WTC11 (cell line): ENCODE results near the gene NCMAP. TPM values are rescaled to one million over a fixed set of nuclear protein-coding genes. Genes with fewer than 3 reads are reported as not detected.

Source experiments
- ATAC-seq: fragments of 200-7000 bp; cut with Tn5 transposase; 2 replicates; pipeline ENCODE4 v1.10.0; 2021; ENCODE audit warnings: mild to moderate bottlenecking, moderate library complexity
- CTCF ChIA-PET: fragments of 300-600 bp; sonication (Branson Sonifier 250); formaldehyde crosslinking; loops from one replicate; lab custom pipeline; 2021; ENCODE audit warnings: antibody characterized with exemption; lab: Charles Lee
- POLR2A ChIA-PET: fragments of 350-600 bp; sonication (Branson Sonifier 250); formaldehyde crosslinking; loops from one replicate; lab custom pipeline; 2021; ENCODE audit warnings: antibody characterized with exemption; lab: Charles Lee
- DNase-seq: peaks from one replicate; pipeline ENCODE4 v3.0.0; 2021; ENCODE audit warnings: low spot score
- H3K27ac Mint-ChIP-seq: 2 replicates; pipeline ENCODE4 v1.8.0; 2021; ENCODE audit warnings: mixed read lengths
- H3K27me3 Mint-ChIP-seq: 2 replicates; pipeline ENCODE4 v1.8.0; 2021; ENCODE audit warnings: low read depth, mild to moderate bottlenecking, moderate library complexity, mixed read lengths
- H3K36me3 Mint-ChIP-seq: 2 replicates; pipeline ENCODE4 v1.8.0; 2021; ENCODE audit warnings: mixed read lengths
- H3K4me1 Mint-ChIP-seq: 2 replicates; pipeline ENCODE4 v1.8.0; 2022; ENCODE audit warnings: mixed read lengths
- H3K4me3 Mint-ChIP-seq: 2 replicates; pipeline ENCODE4 v1.8.0; 2021; ENCODE audit warnings: mild to moderate bottlenecking, moderate library complexity, mixed read lengths
- H3K9me3 Mint-ChIP-seq: 2 replicates; pipeline ENCODE4 v1.8.0; 2021; ENCODE audit warnings: mixed read lengths
- FOXJ3 ChIP-seq: sonication (generic); formaldehyde crosslinking; IDR thresholded peaks from 2 replicates; pipeline ENCODE4 v1.9.0; 2021; ENCODE audit warnings: missing genetic modification reagents, mild to moderate bottlenecking, borderline replicate concordance
- GTF2I ChIP-seq: fragments of 250-450 bp; sonication (Bioruptor Pico); conservative IDR thresholded peaks from 2 replicates; pipeline ENCODE4 v1.4.0; 2021; ENCODE audit warnings: mild to moderate bottlenecking
- IRF2 ChIP-seq: sonication (generic); formaldehyde crosslinking; IDR thresholded peaks from 2 replicates; pipeline ENCODE4 v1.8.0; 2022; ENCODE audit warnings: low read depth, missing genetic modification reagents, borderline replicate concordance
- KAT7 ChIP-seq: sonication (generic); formaldehyde crosslinking; IDR thresholded peaks from 2 replicates; pipeline ENCODE4 v1.8.1; 2023; ENCODE audit warnings: missing genetic modification reagents, mild to moderate bottlenecking, borderline replicate concordance
- NFATC4 ChIP-seq: fragments of 250-450 bp; sonication (Bioruptor Pico); IDR thresholded peaks from 2 replicates; pipeline ENCODE4 v1.9.0; 2021; ENCODE audit warnings: mild to moderate bottlenecking
- NR1H2 ChIP-seq: sonication (generic); formaldehyde crosslinking; IDR thresholded peaks from 2 replicates; pipeline ENCODE4 v1.9.0; 2021; ENCODE audit warnings: mild to moderate bottlenecking, moderate library complexity, missing genetic modification reagents
- OVOL2 ChIP-seq: fragments of 250-450 bp; sonication (Bioruptor Pico); IDR thresholded peaks from 2 replicates; pipeline ENCODE4 v1.9.0; 2021; ENCODE audit warnings: mild to moderate bottlenecking, borderline replicate concordance
- SMAD3 ChIP-seq: sonication (generic); formaldehyde crosslinking; IDR thresholded peaks from 2 replicates; pipeline ENCODE4 v1.8.0; 2022; ENCODE audit warnings: missing genetic modification reagents, mild to moderate bottlenecking, borderline replicate concordance
- SP1 ChIP-seq: sonication (generic); formaldehyde crosslinking; conservative IDR thresholded peaks from 2 replicates; pipeline ENCODE4 v1.8.1; 2022; ENCODE audit warnings: missing genetic modification reagents
- TEAD4 ChIP-seq: sonication (generic); formaldehyde crosslinking; IDR thresholded peaks from 2 replicates; pipeline ENCODE4 v1.8.0; 2022; ENCODE audit warnings: mild to moderate bottlenecking, missing genetic modification reagents
- ZNF219 ChIP-seq: sonication (generic); formaldehyde crosslinking; IDR thresholded peaks from 2 replicates; pipeline ENCODE4 v1.8.0; 2023; ENCODE audit warnings: missing genetic modification reagents, mild to moderate bottlenecking, borderline replicate concordance
- ZNF263 ChIP-seq: sonication (generic); formaldehyde crosslinking; IDR thresholded peaks from 2 replicates; pipeline ENCODE4 v1.8.1; 2022; ENCODE audit warnings: low read depth, mild to moderate bottlenecking, moderate library complexity, missing genetic modification reagents
- ZNF317 ChIP-seq: sonication (generic); formaldehyde crosslinking; IDR thresholded peaks from 2 replicates; pipeline ENCODE4 v1.8.1; 2023; ENCODE audit warnings: low read depth, mild to moderate bottlenecking, moderate library complexity, missing genetic modification reagents, borderline replicate concordance
- ZNF423 ChIP-seq: fragments of 250-450 bp; sonication (Bioruptor Pico); IDR thresholded peaks from 2 replicates; pipeline ENCODE4 v2.1.2; 2022; ENCODE audit warnings: mild to moderate bottlenecking, moderate library complexity
- ZSCAN18 ChIP-seq: fragments of 250-450 bp; sonication (Bioruptor Pico); IDR thresholded peaks from 2 replicates; pipeline ENCODE4 v2.1.2; 2022; ENCODE audit warnings: mild to moderate bottlenecking, moderate library complexity
- total RNA-seq: library from RNA; stranded (reverse); gene quantifications from 3 replicates; pipeline ENCODE4 v1.2.3, GENCODE V29; 2021
- TF ChIP-seq, protein P1 (sequence below): sonication (generic); formaldehyde crosslinking; IDR thresholded peaks from 2 replicates; pipeline ENCODE4 v1.8.0; 2023; ENCODE audit warnings: missing genetic modification reagents, mild to moderate bottlenecking, borderline replicate concordance
- TF ChIP-seq, protein P2 (sequence below): sonication (generic); formaldehyde crosslinking; IDR thresholded peaks from 2 replicates; pipeline ENCODE4 v1.8.0; 2023; ENCODE audit warnings: mild to moderate bottlenecking, missing genetic modification reagents
- TF ChIP-seq, protein P3 (sequence below): sonication (generic); formaldehyde crosslinking; conservative IDR thresholded peaks from 2 replicates; pipeline ENCODE4 v1.8.1; 2022; ENCODE audit warnings: mild to moderate bottlenecking, missing genetic modification reagents

Gene NCMAP
- total RNA-seq, 1 experiment from 2014 or later: 0.26 TPM

- TF ChIP-seq, protein P1, sequence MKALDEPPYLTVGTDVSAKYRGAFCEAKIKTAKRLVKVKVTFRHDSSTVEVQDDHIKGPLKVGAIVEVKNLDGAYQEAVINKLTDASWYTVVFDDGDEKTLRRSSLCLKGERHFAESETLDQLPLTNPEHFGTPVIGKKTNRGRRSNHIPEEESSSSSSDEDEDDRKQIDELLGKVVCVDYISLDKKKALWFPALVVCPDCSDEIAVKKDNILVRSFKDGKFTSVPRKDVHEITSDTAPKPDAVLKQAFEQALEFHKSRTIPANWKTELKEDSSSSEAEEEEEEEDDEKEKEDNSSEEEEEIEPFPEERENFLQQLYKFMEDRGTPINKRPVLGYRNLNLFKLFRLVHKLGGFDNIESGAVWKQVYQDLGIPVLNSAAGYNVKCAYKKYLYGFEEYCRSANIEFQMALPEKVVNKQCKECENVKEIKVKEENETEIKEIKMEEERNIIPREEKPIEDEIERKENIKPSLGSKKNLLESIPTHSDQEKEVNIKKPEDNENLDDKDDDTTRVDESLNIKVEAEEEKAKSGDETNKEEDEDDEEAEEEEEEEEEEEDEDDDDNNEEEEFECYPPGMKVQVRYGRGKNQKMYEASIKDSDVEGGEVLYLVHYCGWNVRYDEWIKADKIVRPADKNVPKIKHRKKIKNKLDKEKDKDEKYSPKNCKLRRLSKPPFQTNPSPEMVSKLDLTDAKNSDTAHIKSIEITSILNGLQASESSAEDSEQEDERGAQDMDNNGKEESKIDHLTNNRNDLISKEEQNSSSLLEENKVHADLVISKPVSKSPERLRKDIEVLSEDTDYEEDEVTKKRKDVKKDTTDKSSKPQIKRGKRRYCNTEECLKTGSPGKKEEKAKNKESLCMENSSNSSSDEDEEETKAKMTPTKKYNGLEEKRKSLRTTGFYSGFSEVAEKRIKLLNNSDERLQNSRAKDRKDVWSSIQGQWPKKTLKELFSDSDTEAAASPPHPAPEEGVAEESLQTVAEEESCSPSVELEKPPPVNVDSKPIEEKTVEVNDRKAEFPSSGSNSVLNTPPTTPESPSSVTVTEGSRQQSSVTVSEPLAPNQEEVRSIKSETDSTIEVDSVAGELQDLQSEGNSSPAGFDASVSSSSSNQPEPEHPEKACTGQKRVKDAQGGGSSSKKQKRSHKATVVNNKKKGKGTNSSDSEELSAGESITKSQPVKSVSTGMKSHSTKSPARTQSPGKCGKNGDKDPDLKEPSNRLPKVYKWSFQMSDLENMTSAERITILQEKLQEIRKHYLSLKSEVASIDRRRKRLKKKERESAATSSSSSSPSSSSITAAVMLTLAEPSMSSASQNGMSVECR: no peak
Measured at GRCh38 chr1:24553931-24554330, 2.0 kb upstream of the NCMAP start (continued).

DNA sequence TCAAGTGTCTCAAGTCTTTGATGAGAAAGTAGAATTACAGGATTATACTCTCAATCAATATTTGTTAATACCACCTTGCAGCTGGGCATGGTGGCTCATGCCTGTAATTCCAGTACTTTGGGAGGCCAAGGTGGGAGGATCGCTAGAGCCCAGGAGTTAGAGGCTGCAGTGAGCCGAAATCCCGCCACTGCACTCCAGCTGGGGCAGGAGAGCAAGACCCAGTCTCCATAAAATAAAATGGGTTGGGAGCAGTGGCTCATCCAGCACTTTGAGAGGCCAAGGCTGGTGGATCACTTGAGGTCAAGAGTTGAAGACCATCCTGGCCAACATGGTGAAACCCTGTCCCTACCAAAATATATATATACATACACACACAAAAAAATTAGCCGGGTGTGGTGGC, 1.2 kb upstream of the NCMAP start:
- no peak overlapping the region for H3K4me3 Mint-ChIP-seq
- peaks cover 37% of the 10 kb centered on the region for H3K27me3 Mint-ChIP-seq
- no peak for ATAC-seq
- no peak for TF ChIP-seq SMAD3
- TF ChIP-seq, all 79 proteins: peak for 0
- ChIA-PET CTCF (interaction anchor here (1.0 to 3.0 kb wide), 4 partner anchors 13 to 139 kb away, joined by 4 to 16 read pairs (median 10); partner anchors contain the start of gene NIPAL3), POLR2A (no interaction called here)
- DNase-seq: no peak
- H3K4me1 Mint-ChIP-seq: peaks cover 26% of the 10 kb centered on the region
- H3K9me3 Mint-ChIP-seq: no peaks in the 10 kb centered on the region
- no peaks in the 10 kb centered on the region for H3K36me3 Mint-ChIP-seq
- H3K27ac Mint-ChIP-seq: no peak overlapping the region

DNA sequence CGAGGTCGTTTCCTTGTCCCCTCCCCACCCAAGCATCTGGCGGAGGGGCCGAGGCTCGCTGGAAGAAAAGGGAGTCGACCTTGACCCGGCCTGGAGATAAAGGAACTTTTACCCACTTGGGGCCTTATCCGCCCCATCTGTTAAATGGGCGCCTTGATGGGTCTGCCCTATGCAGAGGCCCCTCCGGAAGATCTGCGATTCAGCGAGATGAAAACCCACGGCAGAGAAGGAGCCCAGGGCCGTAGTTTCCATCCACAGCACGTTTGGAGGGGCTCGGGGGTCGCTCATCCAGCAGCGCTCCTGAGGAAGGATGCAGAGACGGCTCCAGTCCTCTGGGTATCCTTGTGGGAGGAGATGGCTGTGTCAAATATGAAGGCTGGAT, 518 bp downstream of the NCMAP start:
- POLR2A ChIA-PET: no interaction called here
- no peak for ATAC-seq
- peak overlapping the region; percentile 67 for H3K4me3 Mint-ChIP-seq

GRCh38 chr1:24557220-24557619, 1.3 kb downstream of the NCMAP start:
- no peak overlapping the region for H3K27ac Mint-ChIP-seq
- TF ChIP-seq NR1H2 (CRISPR knock-in tag) (no peak), SP1 (CRISPR knock-in tag) (no peak), NFATC4 (no peak), TEAD4 (no peak), ZNF423 (CRISPR knock-in tag) (no peak), KAT7 (CRISPR knock-in tag) (no peak), ZNF263 (CRISPR knock-in tag) (no peak), ZSCAN18 (CRISPR knock-in tag) (no peak), OVOL2 (CRISPR knock-in tag) (no peak), IRF2 (CRISPR knock-in tag) (no peak), ZNF219 (CRISPR knock-in tag) (no peak), FOXJ3 (CRISPR knock-in tag) (no peak)
- TF ChIP-seq, protein P2, sequence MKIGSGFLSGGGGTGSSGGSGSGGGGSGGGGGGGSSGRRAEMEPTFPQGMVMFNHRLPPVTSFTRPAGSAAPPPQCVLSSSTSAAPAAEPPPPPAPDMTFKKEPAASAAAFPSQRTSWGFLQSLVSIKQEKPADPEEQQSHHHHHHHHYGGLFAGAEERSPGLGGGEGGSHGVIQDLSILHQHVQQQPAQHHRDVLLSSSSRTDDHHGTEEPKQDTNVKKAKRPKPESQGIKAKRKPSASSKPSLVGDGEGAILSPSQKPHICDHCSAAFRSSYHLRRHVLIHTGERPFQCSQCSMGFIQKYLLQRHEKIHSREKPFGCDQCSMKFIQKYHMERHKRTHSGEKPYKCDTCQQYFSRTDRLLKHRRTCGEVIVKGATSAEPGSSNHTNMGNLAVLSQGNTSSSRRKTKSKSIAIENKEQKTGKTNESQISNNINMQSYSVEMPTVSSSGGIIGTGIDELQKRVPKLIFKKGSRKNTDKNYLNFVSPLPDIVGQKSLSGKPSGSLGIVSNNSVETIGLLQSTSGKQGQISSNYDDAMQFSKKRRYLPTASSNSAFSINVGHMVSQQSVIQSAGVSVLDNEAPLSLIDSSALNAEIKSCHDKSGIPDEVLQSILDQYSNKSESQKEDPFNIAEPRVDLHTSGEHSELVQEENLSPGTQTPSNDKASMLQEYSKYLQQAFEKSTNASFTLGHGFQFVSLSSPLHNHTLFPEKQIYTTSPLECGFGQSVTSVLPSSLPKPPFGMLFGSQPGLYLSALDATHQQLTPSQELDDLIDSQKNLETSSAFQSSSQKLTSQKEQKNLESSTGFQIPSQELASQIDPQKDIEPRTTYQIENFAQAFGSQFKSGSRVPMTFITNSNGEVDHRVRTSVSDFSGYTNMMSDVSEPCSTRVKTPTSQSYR: no peak
- TF ChIP-seq, protein P3, sequence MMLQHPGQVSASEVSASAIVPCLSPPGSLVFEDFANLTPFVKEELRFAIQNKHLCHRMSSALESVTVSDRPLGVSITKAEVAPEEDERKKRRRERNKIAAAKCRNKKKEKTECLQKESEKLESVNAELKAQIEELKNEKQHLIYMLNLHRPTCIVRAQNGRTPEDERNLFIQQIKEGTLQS: no peak
- TF ChIP-seq, all 79 proteins: peak for 0
- ChIA-PET CTCF (interaction anchor here (1.2 to 5.4 kb wide), 2 partner anchors 30 to 407 kb away, joined by 3 to 34 read pairs; no protein-coding TSS in a partner anchor), POLR2A (no interaction called here)
- H3K9me3 Mint-ChIP-seq: no peaks in the 10 kb centered on the region
- ATAC-seq: no peak
- peaks cover 37% of the 10 kb centered on the region for H3K27me3 Mint-ChIP-seq
- no peak for DNase-seq
- peaks cover 19% of the 10 kb centered on the region for H3K4me1 Mint-ChIP-seq
- no peaks in the 10 kb centered on the region for H3K36me3 Mint-ChIP-seq
- H3K4me3 Mint-ChIP-seq: no peak overlapping the region; the same call in 1 of the 2 replicates

More for the DNA sequence above, 518 bp downstream of the NCMAP start:
- H3K27me3 Mint-ChIP-seq: peaks cover 37% of the 10 kb centered on the region
- H3K27ac Mint-ChIP-seq: no peak overlapping the region
- peaks cover 23% of the 10 kb centered on the region for H3K4me1 Mint-ChIP-seq
- TF ChIP-seq GTF2I (peak; percentile 55; the same call in 1 of the 2 replicates), ZNF317 (CRISPR knock-in tag) (no peak)
- TF ChIP-seq, all 79 proteins: peak for 1
- CTCF ChIA-PET: no interaction called here
- H3K36me3 Mint-ChIP-seq: no peaks in the 10 kb centered on the region
- no peak for DNase-seq
- H3K9me3 Mint-ChIP-seq: no peaks in the 10 kb centered on the region
